NCI-H1092 (cell line): ENCODE results near the gene MUC5AC.
"Not testable (repeated sequence)": the region's sequence is repeated elsewhere in the genome, so short reads cannot be mapped to it uniquely, and the experiment has no call there.

Experiments
- DNase-seq: peaks from one replicate; lab custom pipeline; 2025; lab: John Stamatoyannopoulos, UW

MUC5AC gene

GRCh38 chr11:1237128-1237580, 79.4 kb downstream of the MUC5AC start:
- DNase-seq, result no peak

- no peak for DNase-seq
These were observed 80.1 kb downstream of the MUC5AC start for GRCh38 chr11:1237851-1238250.

- DNase-seq, result no peak
These were observed 81.2 kb downstream of the MUC5AC start for GRCh38 chr11:1238767-1239595.

- DNase-seq, result no peak
These were observed 81.9 kb downstream of the MUC5AC start for GRCh38 chr11:1239596-1240205.

- no peak for DNase-seq
These were observed 83.0 kb downstream of the MUC5AC start for GRCh38 chr11:1240771-1241170.

- no peak for DNase-seq
These were observed 84.0 kb downstream of the MUC5AC start for GRCh38 chr11:1241706-1242105.

GRCh38 chr11:1242289-1242688, 84.5 kb downstream of the MUC5AC start:
- DNase-seq, result no peak

GRCh38 chr11:1242751-1243150, 85.0 kb downstream of the MUC5AC start:
- not testable (repeated sequence) for DNase-seq

GRCh38 chr11:1243521-1243920, 85.8 kb downstream of the MUC5AC start:
- not testable (repeated sequence) for DNase-seq

GRCh38 chr11:1244557-1244956, 86.8 kb downstream of the MUC5AC start:
- DNase-seq, result not testable (repeated sequence)

- DNase-seq, result not testable (repeated sequence)
These were observed 88.0 kb downstream of the MUC5AC start for GRCh38 chr11:1245717-1246116.

- not testable (repeated sequence) for DNase-seq
These were observed 88.5 kb downstream of the MUC5AC start for GRCh38 chr11:1246301-1246700.

- not testable (repeated sequence) for DNase-seq
These were observed 89.3 kb downstream of the MUC5AC start for GRCh38 chr11:1247026-1247425.

GRCh38 chr11:1248951-1249350, 91.2 kb downstream of the MUC5AC start:
- not testable (repeated sequence) for DNase-seq

- not testable (repeated sequence) for DNase-seq
These were observed 92.7 kb downstream of the MUC5AC start for GRCh38 chr11:1250411-1250810.
